ENCODE data around the gene KLHDC4.

- TF ChIP-seq CTCF (IDR thresholded peaks at IDR 0.05; ENCODE audit: insufficient read depth, low read length, poor library complexity, severe bottlenecking) (no peak), EZH2phosphoT487 (conservative IDR thresholded peaks at IDR 0.05; ENCODE audit: low read length) (no peak)
These were observed 64.7 kb downstream of the KLHDC4 start for GRCh38 chr16:87701078-87701460.

Data from SU-DHL-6 (cell line).